ENCODE results near the gene MAD1L1.

Gene MAD1L1

GRCh38 chr7:2202901-2203765, 29.6 kb downstream of the MAD1L1 start:
- H3K27ac ChIP-seq: no peak overlapping the region
- TF ChIP-seq, protein P1, sequence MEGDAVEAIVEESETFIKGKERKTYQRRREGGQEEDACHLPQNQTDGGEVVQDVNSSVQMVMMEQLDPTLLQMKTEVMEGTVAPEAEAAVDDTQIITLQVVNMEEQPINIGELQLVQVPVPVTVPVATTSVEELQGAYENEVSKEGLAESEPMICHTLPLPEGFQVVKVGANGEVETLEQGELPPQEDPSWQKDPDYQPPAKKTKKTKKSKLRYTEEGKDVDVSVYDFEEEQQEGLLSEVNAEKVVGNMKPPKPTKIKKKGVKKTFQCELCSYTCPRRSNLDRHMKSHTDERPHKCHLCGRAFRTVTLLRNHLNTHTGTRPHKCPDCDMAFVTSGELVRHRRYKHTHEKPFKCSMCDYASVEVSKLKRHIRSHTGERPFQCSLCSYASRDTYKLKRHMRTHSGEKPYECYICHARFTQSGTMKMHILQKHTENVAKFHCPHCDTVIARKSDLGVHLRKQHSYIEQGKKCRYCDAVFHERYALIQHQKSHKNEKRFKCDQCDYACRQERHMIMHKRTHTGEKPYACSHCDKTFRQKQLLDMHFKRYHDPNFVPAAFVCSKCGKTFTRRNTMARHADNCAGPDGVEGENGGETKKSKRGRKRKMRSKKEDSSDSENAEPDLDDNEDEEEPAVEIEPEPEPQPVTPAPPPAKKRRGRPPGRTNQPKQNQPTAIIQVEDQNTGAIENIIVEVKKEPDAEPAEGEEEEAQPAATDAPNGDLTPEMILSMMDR (conservative IDR thresholded peaks at IDR 0.05): no peak

DNA sequence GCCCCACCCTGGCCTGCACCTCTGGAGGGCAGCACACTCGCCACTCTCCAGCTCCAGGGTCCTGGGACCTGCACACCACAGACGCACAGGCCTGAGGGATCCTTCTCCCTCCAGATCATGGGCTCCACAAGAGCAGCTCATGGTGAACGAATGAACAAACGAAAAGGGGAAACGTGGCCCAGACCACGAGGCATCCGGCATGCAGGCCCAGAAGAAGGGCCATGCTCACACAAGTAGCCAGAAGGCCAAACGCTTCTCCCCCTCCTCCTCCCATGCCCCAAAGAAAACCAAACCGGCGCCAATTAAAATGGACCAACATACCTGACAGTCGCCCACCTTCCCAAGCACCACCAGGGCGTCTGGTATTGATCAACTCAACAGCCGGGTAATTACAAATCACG, 30.4 kb downstream of the MAD1L1 start:
- TF ChIP-seq, protein P1 (conservative IDR thresholded peaks at IDR 0.05): no peak
- H3K27ac ChIP-seq: no peak overlapping the region

- TF ChIP-seq, protein P1 (conservative IDR thresholded peaks at IDR 0.05): no peak
- no peak overlapping the region for H3K27ac ChIP-seq
Measured at GRCh38 chr7:2201686-2202360, 30.9 kb downstream of the MAD1L1 start.

DNA sequence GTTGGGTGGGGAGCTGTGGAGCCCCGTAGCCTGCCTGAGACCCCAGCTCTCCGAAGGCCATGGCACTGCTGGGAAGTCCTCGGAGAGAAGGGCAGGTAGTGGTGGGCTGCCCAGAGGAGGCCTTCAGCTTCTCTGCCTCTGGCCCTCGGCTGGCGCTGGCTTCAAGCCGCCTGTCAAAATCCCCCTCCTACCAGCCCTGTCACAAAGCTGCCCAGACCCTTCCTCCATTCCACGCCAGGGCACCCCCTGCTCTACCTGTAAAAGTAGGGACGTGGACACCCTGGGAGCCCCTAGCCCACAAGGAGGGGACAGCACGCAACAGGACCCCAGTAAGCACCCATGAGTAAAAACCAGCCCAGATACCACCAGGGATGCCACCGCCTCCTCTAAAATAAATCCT, 31.6 kb downstream of the MAD1L1 start:
- TF ChIP-seq, protein P1 (conservative IDR thresholded peaks at IDR 0.05): no peak

GRCh38 chr7:2200584-2200980, 32.2 kb downstream of the MAD1L1 start:
- no peak overlapping the region for H3K27ac ChIP-seq
- TF ChIP-seq, protein P1 (conservative IDR thresholded peaks at IDR 0.05): no peak

More for the DNA sequence above, 31.6 kb downstream of the MAD1L1 start:
- no peak overlapping the region for H3K27ac ChIP-seq

DNA sequence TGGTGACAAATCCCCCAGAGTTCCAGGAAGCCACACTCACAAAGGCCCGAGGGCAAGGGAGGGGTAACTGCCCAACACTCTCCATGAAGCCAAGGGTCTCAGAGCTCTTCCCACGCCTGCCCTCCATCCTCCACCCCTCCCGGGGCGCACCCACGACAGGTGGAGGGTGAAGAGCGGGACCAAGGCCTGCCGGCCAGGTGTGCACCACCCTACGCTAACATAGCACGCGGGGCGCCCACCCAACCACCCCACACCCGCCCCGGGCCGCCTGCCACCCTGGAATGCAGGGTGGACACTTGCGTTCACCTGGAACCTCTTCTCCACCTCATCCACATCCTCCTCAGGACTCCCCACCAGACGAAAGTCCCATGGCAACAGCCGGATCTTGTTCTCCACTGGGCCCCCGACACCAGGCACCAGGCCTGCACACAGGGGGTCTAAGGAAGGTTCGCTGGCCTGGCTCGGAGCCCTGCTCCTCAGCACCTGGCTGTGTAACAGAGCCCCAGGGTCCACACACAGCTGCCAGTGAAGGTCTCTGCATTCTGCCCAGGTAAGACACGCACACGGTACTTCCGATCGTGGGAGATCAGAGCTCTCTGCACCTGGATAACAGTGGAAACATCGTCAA, 32.7 kb downstream of the MAD1L1 start:
- TF ChIP-seq, protein P1 (conservative IDR thresholded peaks at IDR 0.05): no peak
- H3K27ac ChIP-seq: no peak overlapping the region

GRCh38 chr7:2199528-2199927, 33.2 kb downstream of the MAD1L1 start:
- H3K27ac ChIP-seq: no peak overlapping the region
- TF ChIP-seq, protein P1 (conservative IDR thresholded peaks at IDR 0.05): no peak
